Muscle of leg (tissue), 11 donors: ENCODE measurements around the gene CCDC6. TPM values are rescaled to one million over a fixed set of nuclear protein-coding genes. Genes with fewer than 3 reads are reported as not detected.
"Not testable (repeated sequence)": the region's sequence is repeated elsewhere in the genome, so short reads cannot be mapped to it uniquely, and the experiment has no call there.

Source experiments
- DNase-seq: peaks from one replicate; pipeline ENCODE4 v3.0.0; 2013
- H3K27ac ChIP-seq: one replicate; pipeline ENCODE4 v1.5.1; 2013; ENCODE audit warnings: mild to moderate bottlenecking, low read length, control low read depth
- H3K27me3 ChIP-seq: one replicate; pipeline ENCODE4 v1.6.1; 2013; ENCODE audit warnings: low read length; ENCODE audit not compliant: control insufficient read depth, insufficient read depth
- H3K36me3 ChIP-seq: one replicate; pipeline ENCODE4 v1.6.1; 2013; ENCODE audit warnings: low read length; ENCODE audit not compliant: control insufficient read depth, insufficient read depth
- H3K4me1 ChIP-seq: one replicate; pipeline ENCODE4 v1.6.1; 2013; ENCODE audit warnings: low read length; ENCODE audit not compliant: control insufficient read depth, insufficient read depth
- H3K4me3 ChIP-seq: one replicate; pipeline ENCODE4 v1.5.1; 2013; ENCODE audit warnings: low read length, control low read depth
- H3K9me3 ChIP-seq: replicated peaks from 2 replicates; pipeline ENCODE4 v1.6.1; 2013; ENCODE audit warnings: low read depth, low read length; ENCODE audit not compliant: control insufficient read depth
- WGBS: methylation state at CpG from one replicate; pipeline ENCODE4 v1.1.5; 2013; ENCODE audit warnings: missing lambda C conversion rate; ENCODE audit not compliant: insufficient coverage; 5-methylcytosine and 5-hydroxymethylcytosine counted together
- polyA plus RNA-seq, 8 donors: library from polyadenylated mRNA; unstranded; fragments of 120-200 nt; gene quantifications; one replicate each; pipeline versions ENCODE4 v1.2.1 to v1.2.3, GENCODE V29; 2013; ENCODE audit warnings: inconsistent platforms in 1 of 8, low replicate concordance in 1 of 8; ENCODE audit not compliant: insufficient read length in 8 of 8, insufficient read depth in 1 of 8
- total RNA-seq: library from RNA; stranded (reverse); fragments of 120-200 nt; gene quantifications from one replicate; pipeline ENCODE4 v1.2.4, GENCODE V29; 2013

CCDC6 gene
- total and polyA plus RNA-seq, 9 donors: 13.5 to 23.2 (median 18.4) TPM

DNA sequence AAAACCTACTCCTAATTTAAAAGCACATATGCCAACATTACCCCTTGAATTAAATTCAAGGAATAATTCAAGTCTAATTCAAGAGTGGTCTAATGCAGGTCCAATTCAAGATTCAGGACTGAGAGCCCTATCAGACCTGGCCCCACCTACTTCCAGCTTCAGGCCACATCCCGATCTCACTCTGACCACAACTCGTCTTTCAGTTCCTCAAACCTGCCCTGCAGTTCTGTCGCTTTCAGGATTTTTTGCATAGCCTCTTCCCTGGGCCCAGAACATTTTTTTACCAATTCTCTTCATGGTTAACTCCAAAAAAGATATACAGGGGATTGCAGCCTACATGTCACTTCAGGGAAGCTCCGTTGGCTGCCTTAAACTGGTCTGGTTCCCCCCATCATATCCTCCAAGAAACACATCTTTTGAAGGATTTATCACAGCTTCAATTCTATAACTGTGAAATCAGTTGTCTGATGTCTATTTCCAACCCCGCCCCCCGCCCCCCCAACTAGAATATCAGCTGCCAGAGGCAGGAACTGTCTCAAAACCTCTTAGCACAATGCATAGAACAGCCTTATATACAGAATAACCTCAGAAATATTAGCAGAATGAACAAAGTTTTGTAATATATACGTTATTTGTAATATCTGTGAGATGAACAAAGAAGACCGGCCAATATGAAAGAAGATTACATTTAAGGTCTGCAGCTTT is 20.8 kb downstream of the CCDC6 start:
- Histone ChIP-seq H3K27me3 (no peaks in the 10 kb centered on the region), H3K4me1 (no peaks in the 10 kb centered on the region), H3K9me3 (no peaks in the 10 kb centered on the region), H3K4me3 (no peak overlapping the region), H3K36me3 (peaks cover 10% of the 10 kb centered on the region), H3K27ac (no peak overlapping the region)
- DNase-seq: peak; percentile 46
- 67% methylated on average over 4 of the region's 8 CpGs for WGBS

DNA sequence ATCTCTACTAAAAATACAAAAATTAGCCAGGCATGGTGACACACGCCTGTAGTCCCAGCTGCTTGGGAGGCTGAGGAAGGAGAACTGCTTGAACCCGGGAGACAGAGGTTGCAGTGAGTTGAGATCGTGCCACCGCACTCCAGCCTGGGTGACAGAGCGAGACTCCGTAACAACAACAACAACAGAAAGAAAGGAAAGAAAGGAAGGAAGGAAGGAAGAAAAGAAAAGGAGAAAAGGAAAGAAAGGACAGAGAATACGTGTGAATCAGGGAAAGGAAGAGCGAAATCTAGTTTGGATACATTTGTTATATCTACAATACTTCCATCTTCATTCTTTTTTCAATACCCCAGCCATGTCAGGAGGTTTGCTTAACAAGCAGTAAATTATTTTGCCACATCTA is 21.5 kb downstream of the CCDC6 start:
- H3K36me3 ChIP-seq, DNase-seq, H3K9me3 ChIP-seq, H3K27ac ChIP-seq, H3K4me1 ChIP-seq, H3K27me3 ChIP-seq, H3K4me3 ChIP-seq: not testable (repeated sequence)
- WGBS: 90% methylated on average over 2 of the region's 8 CpGs

DNA sequence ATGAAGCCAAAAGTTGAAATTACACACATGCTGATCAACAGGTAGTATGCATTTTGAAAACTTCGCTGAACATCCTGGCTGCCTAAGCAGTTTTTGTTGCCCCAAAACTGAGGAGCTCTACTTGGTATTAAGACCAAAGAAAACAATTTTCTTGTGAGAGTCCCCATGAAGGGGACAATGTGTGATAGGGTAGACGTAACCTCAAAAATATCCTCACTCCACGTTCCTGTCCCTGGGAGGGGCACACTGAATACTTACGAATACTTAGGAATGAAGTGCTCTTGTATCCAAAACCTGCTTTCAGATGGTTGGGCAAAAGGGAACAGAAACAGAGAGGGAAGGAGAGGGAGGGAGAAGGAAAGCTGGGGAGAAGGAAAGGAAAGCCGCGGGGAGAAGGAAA is 24.7 kb downstream of the CCDC6 start:
- Histone ChIP-seq H3K9me3 (no peaks in the 10 kb centered on the region), H3K4me3 (no peak overlapping the region), H3K27me3 (no peaks in the 10 kb centered on the region), H3K4me1 (no peaks in the 10 kb centered on the region), H3K36me3 (no peaks in the 10 kb centered on the region), H3K27ac (no peak overlapping the region)
- no peak for DNase-seq
- 100% methylated on average over 1 of the region's 6 CpGs for WGBS

DNA sequence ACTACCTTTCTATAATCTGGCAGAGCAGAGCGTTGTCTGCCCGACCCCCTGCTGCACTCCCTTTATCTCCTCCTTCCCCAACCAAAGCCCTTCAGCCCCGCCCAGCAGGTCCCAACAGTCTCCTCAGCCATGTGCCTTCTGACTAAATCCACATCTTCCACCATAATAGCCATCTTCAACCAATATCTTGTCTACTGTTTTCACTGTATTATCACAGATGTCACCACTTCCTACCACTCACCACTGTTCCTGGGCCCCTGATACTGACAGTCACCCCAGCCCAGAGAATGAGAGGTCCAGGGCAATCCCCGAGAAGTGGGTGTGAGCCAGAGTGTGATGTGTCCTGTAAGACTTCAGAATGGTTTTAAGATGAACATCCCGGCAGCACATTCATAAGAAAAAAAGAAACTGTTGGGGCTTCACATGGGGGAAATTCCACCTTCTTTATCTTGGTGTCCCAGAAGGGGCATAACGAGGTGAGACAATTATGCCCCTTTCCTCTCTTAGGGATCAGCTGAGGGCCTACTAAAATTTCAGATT is 25.3 kb downstream of the CCDC6 start:
- Histone ChIP-seq H3K4me3 (no peak overlapping the region), H3K4me1 (no peaks in the 10 kb centered on the region), H3K27ac (no peak overlapping the region), H3K36me3 (no peaks in the 10 kb centered on the region), H3K27me3 (no peaks in the 10 kb centered on the region), H3K9me3 (no peaks in the 10 kb centered on the region)
- 89% methylated on average over 5 of the region's 6 CpGs for WGBS
- DNase-seq: no peak

DNA sequence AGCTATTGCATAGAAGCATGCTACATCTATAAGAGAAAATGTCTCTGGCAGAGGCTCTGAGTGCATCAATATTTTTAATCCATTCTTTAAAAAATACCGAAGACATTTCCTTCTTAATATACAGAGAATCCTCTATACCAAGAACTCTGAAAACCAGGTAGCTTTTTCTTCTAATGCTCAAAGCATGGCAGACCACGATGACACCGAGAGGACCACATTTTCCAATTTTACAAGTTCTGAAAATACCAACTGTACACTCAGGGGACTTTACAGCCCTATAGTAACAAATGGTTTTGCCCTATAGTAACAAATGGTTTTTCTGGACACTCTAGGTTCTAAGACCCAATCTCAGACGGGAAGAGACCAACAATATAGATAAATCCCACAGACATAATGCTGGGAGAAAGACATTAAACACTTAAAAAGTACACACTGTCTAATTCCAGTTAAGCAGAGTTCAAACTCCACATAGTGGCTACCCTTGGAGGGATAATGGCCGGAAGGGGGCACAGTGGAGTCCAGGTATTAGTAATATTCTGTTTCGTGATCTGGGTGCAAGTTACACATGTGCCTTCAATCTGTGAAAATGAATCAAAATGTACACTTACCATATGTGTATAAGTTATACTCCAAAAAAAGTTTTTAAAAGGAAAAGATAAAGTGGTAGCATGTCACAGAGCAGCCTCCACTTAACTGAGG is 26.2 kb downstream of the CCDC6 start:
- WGBS: 80% methylated on average over 1 of the region's 6 CpGs

DNA sequence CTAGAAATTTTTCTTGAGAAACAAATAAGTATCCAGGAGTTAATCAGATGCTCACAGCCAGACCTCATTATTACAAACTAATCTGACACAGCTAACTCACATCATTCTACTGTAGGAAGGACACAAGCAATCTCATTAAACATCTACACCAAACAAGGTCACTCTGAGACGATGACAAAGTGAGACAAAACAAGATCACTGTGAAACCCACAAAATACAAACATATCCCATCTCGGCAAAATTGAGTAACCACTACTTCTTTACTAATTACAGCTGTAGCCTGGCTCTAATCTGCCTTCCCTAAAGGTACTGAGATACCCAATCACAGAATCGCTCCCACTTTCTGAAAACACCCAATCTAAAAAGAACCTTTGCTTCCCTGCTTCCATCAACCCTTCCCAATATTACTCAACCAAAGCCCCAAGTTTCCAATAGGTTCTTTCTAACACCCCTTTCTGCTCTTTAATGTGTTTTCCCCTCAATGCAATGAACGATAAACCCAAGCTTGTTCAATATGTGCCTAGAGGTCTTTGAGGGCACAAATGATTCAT is 26.9 kb downstream of the CCDC6 start:
- H3K4me3 ChIP-seq: no peak overlapping the region
- no peaks in the 10 kb centered on the region for H3K9me3 ChIP-seq
- H3K27me3 ChIP-seq: no peaks in the 10 kb centered on the region
- WGBS: 93% methylated on average over 3 of the region's 4 CpGs
- H3K4me1 ChIP-seq: no peaks in the 10 kb centered on the region
- DNase-seq: no peak
- no peaks in the 10 kb centered on the region for H3K36me3 ChIP-seq
- no peak overlapping the region for H3K27ac ChIP-seq

More for the DNA sequence above, 26.2 kb downstream of the CCDC6 start:
- no peak for DNase-seq
- Histone ChIP-seq H3K4me1 (no peaks in the 10 kb centered on the region), H3K4me3 (no peak overlapping the region), H3K27ac (no peak overlapping the region), H3K27me3 (no peaks in the 10 kb centered on the region), H3K9me3 (no peaks in the 10 kb centered on the region), H3K36me3 (no peaks in the 10 kb centered on the region)

DNA sequence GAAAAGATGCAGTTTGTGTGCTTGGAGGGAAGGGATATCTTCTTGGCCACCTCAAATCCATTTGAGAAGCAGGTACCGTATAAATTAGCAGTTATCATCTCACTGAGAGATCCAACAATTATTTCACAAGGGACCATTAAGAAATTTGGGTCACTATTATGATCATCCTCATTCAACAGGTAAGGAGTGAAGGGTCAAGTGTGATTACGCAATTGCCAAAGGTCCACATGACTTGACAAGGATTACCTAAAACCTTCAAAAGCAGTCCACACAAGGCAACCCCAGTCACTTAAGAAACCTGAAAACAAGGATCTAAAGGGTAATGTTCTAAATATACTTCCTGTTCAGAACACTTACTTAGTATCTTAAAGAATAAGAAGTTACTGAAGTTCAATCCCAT is 27.4 kb downstream of the CCDC6 start:
- H3K9me3 ChIP-seq: no peaks in the 10 kb centered on the region
- H3K27me3 ChIP-seq: no peaks in the 10 kb centered on the region
- no peak overlapping the region for H3K27ac ChIP-seq
- H3K4me3 ChIP-seq: no peak overlapping the region
- no peaks in the 10 kb centered on the region for H3K36me3 ChIP-seq
- no peaks in the 10 kb centered on the region for H3K4me1 ChIP-seq
- WGBS: no CpG with 5 or more reads among the region's 2 CpGs
- no peak for DNase-seq

DNA sequence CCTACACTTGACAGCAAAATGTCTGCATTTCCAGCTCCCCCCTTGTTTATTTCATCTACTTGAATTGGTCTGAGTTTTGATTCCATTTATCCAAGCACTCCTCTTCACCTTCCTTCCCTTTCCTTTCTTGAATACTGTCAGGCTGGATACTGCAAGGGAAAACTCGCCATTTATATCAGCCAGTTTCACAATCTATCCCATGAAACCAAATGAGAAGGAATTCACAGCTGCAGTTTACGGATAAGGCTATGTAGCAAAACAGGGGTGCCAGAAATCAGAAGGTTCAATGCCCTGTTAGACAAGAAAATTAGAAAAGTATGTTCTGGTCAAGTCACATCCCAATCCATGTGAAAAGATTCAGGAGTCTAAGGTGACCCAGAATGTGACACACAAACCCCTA is 28.1 kb downstream of the CCDC6 start:
- Histone ChIP-seq H3K36me3 (no peaks in the 10 kb centered on the region), H3K27ac (no peak overlapping the region), H3K9me3 (no peaks in the 10 kb centered on the region), H3K4me1 (no peaks in the 10 kb centered on the region), H3K4me3 (no peak overlapping the region), H3K27me3 (no peaks in the 10 kb centered on the region)
- no CpG with 5 or more reads among the region's 2 CpGs for WGBS
- no peak for DNase-seq

DNA sequence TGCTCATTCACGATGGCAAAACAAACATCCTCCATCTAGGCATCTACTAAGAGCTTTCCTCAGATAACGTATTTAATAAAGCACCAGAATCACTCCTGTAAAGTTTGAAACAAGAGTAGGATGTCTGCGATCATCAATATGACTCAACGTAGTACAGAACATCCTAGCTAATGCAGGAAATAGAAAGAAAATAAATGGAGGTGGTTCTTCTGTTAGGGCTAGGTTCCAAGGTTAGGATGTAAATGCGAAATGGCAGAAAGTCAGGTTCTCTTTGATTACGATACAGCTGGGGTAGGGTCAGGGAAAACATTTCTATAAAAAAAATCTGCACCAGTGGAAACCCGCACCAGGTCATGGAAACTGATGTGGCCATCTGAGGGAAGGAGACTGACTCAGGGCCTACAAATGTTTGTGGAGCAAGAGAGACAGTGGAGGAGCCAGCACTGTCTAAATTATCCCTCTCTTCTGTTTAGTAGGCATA is 29.1 kb downstream of the CCDC6 start:
- no peak for DNase-seq
- H3K36me3 ChIP-seq: no peaks in the 10 kb centered on the region
- 100% methylated on average over 2 of the region's 7 CpGs for WGBS
- no peaks in the 10 kb centered on the region for H3K27me3 ChIP-seq
- H3K4me3 ChIP-seq: no peak overlapping the region
- H3K4me1 ChIP-seq: peaks cover 4% of the 10 kb centered on the region
- H3K9me3 ChIP-seq: no peaks in the 10 kb centered on the region
- H3K27ac ChIP-seq: no peak overlapping the region

DNA sequence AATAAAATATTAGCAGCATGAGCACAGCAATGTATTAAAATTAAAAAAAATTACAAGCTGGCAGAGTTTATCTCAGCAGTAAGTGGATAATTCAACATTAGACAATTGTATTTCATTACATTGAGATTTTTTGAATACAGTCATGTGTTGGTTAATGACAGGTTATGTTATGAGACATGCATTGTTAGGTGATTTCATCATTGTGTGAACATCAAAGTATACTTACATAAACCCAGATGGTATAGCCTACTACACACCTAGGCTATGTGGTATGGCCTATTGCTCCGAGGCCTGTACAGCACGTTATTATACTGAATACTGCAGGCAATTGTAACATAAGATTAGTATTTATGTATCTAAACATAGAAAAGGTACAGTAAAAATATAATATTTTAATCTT is 29.7 kb downstream of the CCDC6 start:
- no peak overlapping the region for H3K4me3 ChIP-seq
- H3K4me1 ChIP-seq: peaks cover 5% of the 10 kb centered on the region
- DNase-seq: no peak
- WGBS: no CpG with 5 or more reads among the region's 2 CpGs
- H3K36me3 ChIP-seq: no peaks in the 10 kb centered on the region
- no peaks in the 10 kb centered on the region for H3K9me3 ChIP-seq
- no peaks in the 10 kb centered on the region for H3K27me3 ChIP-seq
- H3K27ac ChIP-seq: no peak overlapping the region
